Mesenchymal stem cell (in vitro differentiated cells and primary cell): ENCODE data around the gene CYP2F1.
"Not testable (repeated sequence)": the region's sequence is repeated elsewhere in the genome, so short reads cannot be mapped to it uniquely, and the experiment has no call there.

Source experiments
- DNase-seq: peaks from one replicate; pipeline ENCODE4 v3.0.0-alpha.2; 2013
- H2AFZ ChIP-seq: one replicate; pipeline ENCODE4 v1.6.1; 2013; ENCODE audit warnings: low read depth, mild to moderate bottlenecking, control low read depth, inconsistent platforms, low read length, moderate library complexity
- H2AK5ac ChIP-seq: 2 replicates; pipeline ENCODE4 v1.6.1; 2013; ENCODE audit warnings: low read length, moderate library complexity, mild to moderate bottlenecking, inconsistent platforms; ENCODE audit not compliant: severe bottlenecking
- H2BK120ac ChIP-seq: one replicate; pipeline ENCODE4 v1.6.1; 2013; ENCODE audit warnings: low read depth, mild to moderate bottlenecking, inconsistent platforms, low read length, moderate library complexity
- H2BK12ac ChIP-seq, 2 experiments: one replicate each; pipeline ENCODE4 v1.6.1; 2013; ENCODE audit warnings: inconsistent platforms in 2 of 2, low read length in 2 of 2, mild to moderate bottlenecking in 2 of 2, moderate library complexity in 2 of 2, control low read depth in 1 of 2
- H2BK15ac ChIP-seq: one replicate; pipeline ENCODE4 v1.6.1; 2013; ENCODE audit warnings: mild to moderate bottlenecking, low read depth, inconsistent platforms; ENCODE audit not compliant: poor library complexity, severe bottlenecking
- H2BK5ac ChIP-seq: 2 replicates; pipeline ENCODE4 v1.6.1; 2013; ENCODE audit warnings: low read depth, mild to moderate bottlenecking, low read length, control low read depth, inconsistent platforms; ENCODE audit not compliant: poor library complexity, severe bottlenecking
- H3K14ac ChIP-seq, 2 experiments: one replicate each; pipeline ENCODE4 v1.6.1; 2013; ENCODE audit warnings: inconsistent platforms in 2 of 2, low read length in 2 of 2, control low read depth in 1 of 2, mild to moderate bottlenecking in 1 of 2, moderate library complexity in 1 of 2
- H3K18ac ChIP-seq, 2 experiments: one replicate each; pipeline ENCODE4 v1.6.1; 2013; ENCODE audit warnings: inconsistent platforms in 2 of 2, low read length in 2 of 2, control low read depth in 1 of 2, low read depth in 1 of 2, mild to moderate bottlenecking in 1 of 2
- H3K23ac ChIP-seq, 2 experiments: one replicate each; pipeline ENCODE4 v1.6.1; 2013; ENCODE audit warnings: inconsistent platforms in 2 of 2, low read length in 2 of 2, mild to moderate bottlenecking in 2 of 2, moderate library complexity in 2 of 2, control low read depth in 1 of 2
- H3K27ac ChIP-seq: 2 replicates; pipeline ENCODE4 v1.5.1; 2013; ENCODE audit warnings: mild to moderate bottlenecking, moderate library complexity, low read length, control low read depth, inconsistent platforms; ENCODE audit not compliant: poor library complexity, severe bottlenecking
- H3K27me3 ChIP-seq, 2 experiments: 2 replicates each; pipeline versions ENCODE4 v1.6.1 to v1.7.0; 2013; ENCODE audit warnings: low read length in 2 of 2, mild to moderate bottlenecking in 2 of 2, moderate library complexity in 2 of 2, control low read depth in 1 of 2, inconsistent platforms in 1 of 2; ENCODE audit not compliant: control insufficient read depth in 1 of 2, insufficient read depth in 1 of 2
- H3K36me3 ChIP-seq, 2 experiments: 2 replicates each; pipeline versions ENCODE4 v1.6.1 to v1.7.0; 2013; ENCODE audit warnings: low read length in 2 of 2, control low read depth in 1 of 2, inconsistent platforms in 1 of 2, low read depth in 1 of 2, mild to moderate bottlenecking in 1 of 2; ENCODE audit not compliant: insufficient read depth in 2 of 2, control insufficient read depth in 1 of 2
- H3K4ac ChIP-seq, 2 experiments: one replicate each; pipeline ENCODE4 v1.6.1; 2013; ENCODE audit warnings: inconsistent platforms in 2 of 2, low read length in 2 of 2, mild to moderate bottlenecking in 2 of 2, moderate library complexity in 2 of 2, control low read depth in 1 of 2, low read depth in 1 of 2
- H3K4me1 ChIP-seq: 2 replicates; pipeline ENCODE4 v1.6.1; 2013; ENCODE audit warnings: low read depth, low read length, control low read depth; ENCODE audit not compliant: control insufficient read depth, insufficient read depth
- H3K4me2 ChIP-seq: 2 replicates; pipeline ENCODE4 v1.6.1; 2013; ENCODE audit warnings: low read length, mild to moderate bottlenecking, inconsistent platforms; ENCODE audit not compliant: poor library complexity, severe bottlenecking
- H3K4me3 ChIP-seq, 2 experiments: 2 replicates each; pipeline versions ENCODE4 v1.5.1 to v1.7.0; 2013; ENCODE audit warnings: low read length in 2 of 2, mild to moderate bottlenecking in 2 of 2, control low read depth in 1 of 2, low read depth in 1 of 2; ENCODE audit not compliant: insufficient read depth in 1 of 2
- H3K79me1 ChIP-seq: replicated peaks from 2 replicates; pipeline ENCODE4 v1.6.1; 2013; ENCODE audit warnings: mild to moderate bottlenecking, control low read depth, low read length, inconsistent platforms; ENCODE audit not compliant: poor library complexity, severe bottlenecking
- H3K9ac ChIP-seq: 2 replicates; pipeline ENCODE4 v1.7.0; 2013; ENCODE audit warnings: mild to moderate bottlenecking, low read length, moderate library complexity
- H3K9me3 ChIP-seq: 2 replicates; pipeline ENCODE4 v1.7.0; 2013; ENCODE audit warnings: mild to moderate bottlenecking, low read length; ENCODE audit not compliant: control insufficient read depth
- H4K8ac ChIP-seq: one replicate; pipeline ENCODE4 v1.6.1; 2013; ENCODE audit warnings: inconsistent platforms, mild to moderate bottlenecking, low read length, moderate library complexity
- H4K91ac ChIP-seq: one replicate; pipeline ENCODE4 v1.6.1; 2013; ENCODE audit warnings: mild to moderate bottlenecking, low read length, inconsistent platforms
- WGBS: methylation state at CpG from one replicate; pipeline ENCODE4 v1.1.7; 2013; ENCODE audit warnings: mixed read lengths; 5-methylcytosine and 5-hydroxymethylcytosine counted together

Gene CYP2F1

DNA sequence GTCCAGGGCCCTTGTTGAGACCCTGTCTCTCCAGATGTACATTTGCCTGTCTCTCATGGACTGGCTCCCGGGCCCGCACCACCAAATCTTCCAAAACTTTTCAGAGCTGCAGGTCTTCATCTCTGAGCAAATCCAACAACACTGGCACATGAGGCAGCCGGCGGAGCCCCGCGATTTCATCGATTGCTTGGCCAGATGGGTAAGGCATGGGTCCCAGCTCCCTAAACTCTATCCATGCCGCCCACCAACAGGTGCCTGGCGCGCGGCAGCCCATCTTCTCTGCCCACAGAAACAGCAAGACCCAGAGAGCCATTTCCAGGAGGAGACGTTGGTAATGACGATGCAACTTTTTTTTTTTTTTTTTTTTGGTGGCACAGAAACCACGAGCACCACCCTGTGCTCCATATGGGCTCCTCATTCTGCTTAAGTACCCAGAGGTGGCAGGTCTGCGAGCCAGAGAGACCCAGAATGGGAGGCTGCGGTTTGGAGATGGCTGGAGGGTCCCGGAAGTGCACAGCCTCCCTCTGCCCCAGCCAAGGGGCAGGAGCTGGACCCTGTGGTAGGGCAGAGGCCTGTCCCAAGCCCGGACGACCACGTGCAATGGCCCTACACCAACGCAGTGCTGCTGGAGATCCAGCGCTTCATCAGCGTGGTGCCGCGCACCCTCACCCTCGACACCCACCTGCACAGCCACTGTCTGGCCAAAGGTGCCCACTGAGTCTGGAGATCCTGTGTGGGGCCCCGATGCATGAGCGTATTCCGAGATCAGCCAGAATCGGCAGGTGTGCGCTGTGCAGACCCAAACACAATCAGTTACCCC, 22.6 kb downstream of the CYP2F1 start:
- 97% methylated on average over 30 of the region's 31 CpGs for WGBS
- Histone ChIP-seq H4K91ac (no peak overlapping the region), H3K79me1 (no peaks in the 10 kb centered on the region), H2AK5ac (no peak overlapping the region), H2BK120ac (no peak overlapping the region), H2AFZ (no peak overlapping the region), H3K27ac (no peak overlapping the region), H3K36me3 (no peaks in the 10 kb centered on the region), H3K27me3 (peaks cover 13 to 34% of the 10 kb centered on the region in 2 experiments), H3K4me1 (no peaks in the 10 kb centered on the region), H3K4me2 (no peak overlapping the region), H2BK5ac (no peak overlapping the region), H3K4ac (no peak overlapping the region), H2BK15ac (no peak overlapping the region), H3K4me3 (no peak overlapping the region), H3K14ac (no peak overlapping the region), H2BK12ac (no peak overlapping the region), H3K18ac (no peak overlapping the region), H4K8ac (no peak overlapping the region), H3K23ac (no peak overlapping the region), H3K9me3 (no peaks in the 10 kb centered on the region), H3K9ac (no peak overlapping the region)
- no peak for DNase-seq

DNA sequence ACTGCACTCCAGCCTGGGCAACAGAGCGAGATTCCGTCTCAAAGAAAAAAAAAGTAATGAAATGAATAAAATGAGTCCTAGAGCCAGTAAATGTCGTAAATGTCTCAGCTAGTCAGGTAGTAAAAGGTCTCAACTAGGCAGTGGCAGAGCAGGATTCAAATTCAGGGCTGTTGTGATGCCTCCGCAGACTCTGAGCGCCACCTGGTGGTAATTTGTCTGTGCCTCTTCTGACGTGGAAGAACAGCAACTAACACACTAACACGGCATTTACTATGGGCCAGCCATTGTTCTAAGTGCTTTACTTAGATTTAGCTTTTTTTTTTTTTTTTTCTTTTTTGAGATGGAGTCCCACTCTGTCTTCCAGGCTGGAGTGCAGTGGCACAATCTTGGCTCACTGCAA, 30.2 kb downstream of the CYP2F1 start:
- Histone ChIP-seq H3K4me1 (no peaks in the 10 kb centered on the region), H2AK5ac (no peak overlapping the region), H3K9ac (no peak overlapping the region), H3K36me3 (no peaks in the 10 kb centered on the region), H3K9me3 (no peaks in the 10 kb centered on the region), H3K4me2 (no peak overlapping the region), H3K14ac (no peak overlapping the region), H4K91ac (no peak overlapping the region), H3K23ac (no peak overlapping the region), H3K18ac (no peak overlapping the region), H2AFZ (no peak overlapping the region), H4K8ac (no peak overlapping the region), H3K27me3 (peaks cover 3 to 22% of the 10 kb centered on the region in 2 experiments), H2BK120ac (no peak overlapping the region), H3K27ac (no peak overlapping the region), H2BK5ac (no peak overlapping the region), H2BK15ac (no peak overlapping the region), H2BK12ac (no peak overlapping the region), H3K79me1 (no peaks in the 10 kb centered on the region), H3K4me3 (no peak overlapping the region), H3K4ac (no peak overlapping the region)
- DNase-seq, result peak; percentile 79
- WGBS, result 30% methylated on average over 7 of the region's 7 CpGs

DNA sequence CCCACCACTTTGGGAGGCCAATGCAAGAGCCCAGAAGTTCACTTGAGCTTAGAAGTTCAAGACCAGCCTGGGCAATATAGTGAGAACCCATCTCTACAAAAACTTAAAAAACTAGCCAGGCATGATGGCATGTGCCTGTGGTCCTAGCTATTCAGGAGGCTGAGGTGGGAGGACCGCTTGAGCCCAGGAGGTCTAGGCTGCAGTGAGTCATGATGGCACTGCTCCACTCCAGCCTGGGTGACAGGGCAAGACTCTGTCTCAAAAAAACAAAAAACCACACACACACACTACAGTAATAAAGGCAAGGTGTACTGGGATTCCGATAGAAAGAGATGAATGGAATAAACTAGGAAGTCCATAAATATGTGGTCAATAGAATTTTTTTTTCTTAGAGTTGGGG, 35.6 kb downstream of the CYP2F1 start:
- H3K9me3 ChIP-seq, result no peaks in the 10 kb centered on the region
- WGBS, result 100% methylated on average over 1 of the region's 2 CpGs
- H2AK5ac ChIP-seq, result no peak overlapping the region
- no peak overlapping the region for H3K4me3 ChIP-seq
- H2BK12ac ChIP-seq, result no peak overlapping the region
- H3K36me3 ChIP-seq, result no peaks in the 10 kb centered on the region
- H4K8ac ChIP-seq, result no peak overlapping the region
- peaks cover 3 to 18% of the 10 kb centered on the region in 2 experiments for H3K27me3 ChIP-seq
- H2BK5ac ChIP-seq, result no peak overlapping the region
- no peak overlapping the region for H3K14ac ChIP-seq
- H3K79me1 ChIP-seq, result no peaks in the 10 kb centered on the region
- no peak overlapping the region for H2BK15ac ChIP-seq
- H2BK120ac ChIP-seq, result no peak overlapping the region
- no peak overlapping the region for H3K4me2 ChIP-seq
- no peak overlapping the region for H3K23ac ChIP-seq
- no peak overlapping the region for H3K4ac ChIP-seq
- H3K9ac ChIP-seq, result no peak overlapping the region
- no peak overlapping the region for H2AFZ ChIP-seq
- H3K27ac ChIP-seq, result no peak overlapping the region
- H3K4me1 ChIP-seq, result no peaks in the 10 kb centered on the region
- H4K91ac ChIP-seq, result no peak overlapping the region
- H3K18ac ChIP-seq, result no peak overlapping the region
- no peak for DNase-seq

DNA sequence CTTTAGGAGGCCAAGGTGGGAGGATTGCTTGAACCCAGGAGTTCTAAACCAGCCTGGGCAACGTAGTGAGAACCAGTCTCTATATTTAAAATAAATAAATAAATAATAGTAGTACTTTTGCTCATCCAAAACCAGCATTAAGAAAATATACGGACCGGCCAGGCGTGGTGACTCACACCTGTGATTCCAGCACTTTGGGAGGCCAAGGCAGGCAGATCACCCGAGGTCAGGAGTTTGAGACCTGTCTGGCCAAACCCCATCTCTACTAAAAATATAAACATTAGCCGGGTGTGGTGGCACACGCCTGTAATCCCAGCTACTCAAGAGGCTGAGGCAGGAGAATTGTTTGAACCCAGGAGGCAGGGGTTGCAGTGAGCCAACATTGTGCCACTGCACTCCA, 36.8 kb downstream of the CYP2F1 start:
- not testable (repeated sequence) for DNase-seq, H3K23ac ChIP-seq, H2AFZ ChIP-seq, H3K4me3 ChIP-seq, H2BK120ac ChIP-seq, H3K27ac ChIP-seq, H3K14ac ChIP-seq, H3K79me1 ChIP-seq, H3K4ac ChIP-seq, H3K18ac ChIP-seq, H3K4me2 ChIP-seq, H2BK12ac ChIP-seq, H3K4me1 ChIP-seq, H4K8ac ChIP-seq, H3K9ac ChIP-seq, H2AK5ac ChIP-seq, H2BK15ac ChIP-seq, H2BK5ac ChIP-seq, H3K9me3 ChIP-seq, H4K91ac ChIP-seq, H3K36me3 ChIP-seq
- H3K27me3 ChIP-seq, result peaks cover 3 to 21% of the 10 kb centered on the region in 2 experiments
- WGBS, result 92% methylated on average over 6 of the region's 7 CpGs
